GM23338 (cell line): Measurements from ENCODE around the gene TTBK1. TPM values are rescaled to one million over a fixed set of nuclear protein-coding genes. Genes with fewer than 3 reads are reported as not detected.
A peak's percentile ranks its signal among the peaks of the same experiment; 100 is the strongest.

ENCODE experiments used
- ATAC-seq: fragments of 200-7000 bp; cut with Tn5 transposase; 3 replicates; pipeline ENCODE4 v1.9.1; 2020
- DNase-seq: peaks from one replicate; pipeline ENCODE4 v3.0.0-alpha.2; 2015; ENCODE audit warnings: low spot score
- H2AFZ ChIP-seq: fragments of 200-600 bp; sonication (generic); 2 replicates; pipeline ENCODE4 v1.8.0; 2016; ENCODE audit warnings: antibody characterized with exemption, mild to moderate bottlenecking, moderate library complexity
- H3F3A ChIP-seq: fragments of 200-600 bp; sonication (generic); replicated peaks from 2 replicates; pipeline ENCODE4 v1.8.0; 2017; ENCODE audit warnings: antibody characterized with exemption, mixed run types, low read depth
- H3K27ac ChIP-seq: fragments of 200-600 bp; sonication (generic); 2 replicates; pipeline ENCODE4 v1.6.1; 2016; ENCODE audit warnings: low read depth
- H3K27me3 ChIP-seq: fragments of 200-600 bp; sonication (generic); 2 replicates; pipeline ENCODE4 v1.8.0; 2016; ENCODE audit warnings: mild to moderate bottlenecking, mixed run types, moderate library complexity; ENCODE audit not compliant: insufficient read depth
- H3K36me3 ChIP-seq: fragments of 200-600 bp; sonication (generic); 2 replicates; pipeline ENCODE4 v1.8.0; 2016; ENCODE audit warnings: mild to moderate bottlenecking; ENCODE audit not compliant: insufficient read depth
- H3K4me1 ChIP-seq: fragments of 200-600 bp; sonication (generic); 2 replicates; pipeline ENCODE4 v1.8.0; 2016; ENCODE audit warnings: mild to moderate bottlenecking, moderate library complexity; ENCODE audit not compliant: insufficient read depth
- H3K4me2 ChIP-seq: fragments of 200-600 bp; sonication (generic); 2 replicates; pipeline ENCODE4 v1.7.1; 2017; ENCODE audit warnings: mixed run types
- H3K4me3 ChIP-seq: fragments of 200-600 bp; sonication (generic); 2 replicates; pipeline ENCODE4 v1.6.1; 2016; ENCODE audit warnings: mixed run types
- H3K79me2 ChIP-seq: fragments of 200-600 bp; sonication (generic); replicated peaks from 2 replicates; pipeline ENCODE4 v1.8.0; 2017; ENCODE audit warnings: mild to moderate bottlenecking; ENCODE audit not compliant: insufficient read depth
- H3K9me2 ChIP-seq: fragments of 200-600 bp; sonication (generic); 2 replicates; pipeline ENCODE4 v1.8.0; 2017; ENCODE audit not compliant: insufficient read depth
- H4K20me1 ChIP-seq: fragments of 200-600 bp; sonication (generic); replicated peaks from 2 replicates; pipeline ENCODE4 v1.8.0; 2017; ENCODE audit warnings: mild to moderate bottlenecking; ENCODE audit not compliant: insufficient read depth
- H3K27ac Mint-ChIP-seq: 2 replicates; pipeline ENCODE4 v1.8.0; 2020; ENCODE audit warnings: inconsistent platforms, mild to moderate bottlenecking, moderate library complexity, mixed read lengths
- H3K27me3 Mint-ChIP-seq: 3 replicates; pipeline ENCODE4 v1.8.0; 2022; ENCODE audit warnings: low read depth, mild to moderate bottlenecking, moderate library complexity, mixed read lengths, inconsistent platforms; ENCODE audit not compliant: insufficient read depth, poor library complexity
- H3K36me3 Mint-ChIP-seq: 3 replicates; pipeline ENCODE4 v1.8.0; 2021; ENCODE audit warnings: low read depth, mild to moderate bottlenecking, inconsistent platforms, moderate library complexity, mixed read lengths
- H3K4me1 Mint-ChIP-seq: 3 replicates; pipeline ENCODE4 v1.8.0; 2020; ENCODE audit warnings: mild to moderate bottlenecking, inconsistent platforms, mixed read lengths
- H3K4me3 Mint-ChIP-seq: 3 replicates; pipeline ENCODE4 v1.8.0; 2021; ENCODE audit warnings: moderate library complexity, mild to moderate bottlenecking, inconsistent platforms, mixed read lengths
- H3K9me3 Mint-ChIP-seq: 3 replicates; pipeline ENCODE4 v1.8.0; 2020; ENCODE audit warnings: moderate library complexity, mild to moderate bottlenecking, inconsistent platforms, mixed read lengths
- CREB1 ChIP-seq: fragments of 250-450 bp; sonication (Bioruptor Pico); IDR thresholded peaks from 2 replicates; pipeline ENCODE4 v1.5.0; 2020; ENCODE audit warnings: low read depth, mild to moderate bottlenecking, moderate library complexity
- EZH2 ChIP-seq: fragments of 200-600 bp; sonication (generic); IDR thresholded peaks from one replicate; pipeline ENCODE4 v1.8.0; 2017; ENCODE audit warnings: antibody characterized with exemption, mild to moderate bottlenecking, low read depth; ENCODE audit not compliant: unreplicated experiment
- EZH2phosphoT487 ChIP-seq: fragments of 200-600 bp; sonication (generic); IDR thresholded peaks from one replicate; pipeline ENCODE4 v1.8.1; 2018; ENCODE audit warnings: antibody characterized with exemption; ENCODE audit not compliant: unreplicated experiment
- JUNB ChIP-seq: IDR thresholded peaks from one replicate; pipeline ENCODE4 v1.6.1; 2016; ENCODE audit warnings: antibody characterized with exemption; ENCODE audit not compliant: unreplicated experiment
- NANOG ChIP-seq: IDR thresholded peaks from 2 replicates; pipeline ENCODE4 v1.6.1; 2016; ENCODE audit warnings: antibody characterized with exemption, borderline replicate concordance
- POLR2AphosphoS5 ChIP-seq: IDR thresholded peaks from 2 replicates; pipeline ENCODE4 v1.6.1; 2016; ENCODE audit warnings: antibody characterized with exemption, low read depth
- REST ChIP-seq: IDR thresholded peaks from one replicate; pipeline ENCODE4 v1.6.1; 2018; ENCODE audit warnings: antibody characterized with exemption; ENCODE audit not compliant: unreplicated experiment
- STAT1 ChIP-seq: IDR thresholded peaks from one replicate; pipeline ENCODE4 v1.6.1; 2016; ENCODE audit warnings: antibody characterized with exemption; ENCODE audit not compliant: unreplicated experiment
- ZNF114 ChIP-seq: fragments of 250-450 bp; sonication (Bioruptor Pico); IDR thresholded peaks from 2 replicates; pipeline ENCODE4 v1.5.0; 2020; ENCODE audit warnings: mild to moderate bottlenecking, moderate library complexity
- ZNF331 ChIP-seq: fragments of 250-450 bp; sonication (Bioruptor Pico); IDR thresholded peaks from 2 replicates; pipeline ENCODE4 v1.5.0; 2020; ENCODE audit warnings: low read depth, mild to moderate bottlenecking, moderate library complexity
- polyA plus RNA-seq: library from polyadenylated mRNA; unstranded; fragments of >200 nt; fragmentation: Nextera tagmentation; extraction: Ambion mirVana; gene quantifications from 2 replicates; pipeline ENCODE4 v1.2.1, GENCODE V29; 2016
- total RNA-seq: library from RNA; depleted of rRNA; stranded (reverse); fragments of >200 nt; shearing (Covaris generic); gene quantifications from 2 replicates; pipeline ENCODE4 v1.2.3, GENCODE V29; 2014
- TF ChIP-seq, protein P1 (sequence below): fragments of 250-450 bp; sonication (Bioruptor Pico); IDR thresholded peaks from 2 replicates; pipeline ENCODE4 v1.5.0; 2020; ENCODE audit warnings: mild to moderate bottlenecking, moderate library complexity
- TF ChIP-seq, protein P2 (sequence below): IDR thresholded peaks from 2 replicates; pipeline ENCODE4 v1.6.1; 2016; ENCODE audit warnings: antibody characterized with exemption
- TF ChIP-seq, protein P3 (sequence below), 2 experiments: fragments of 200-600 bp in 1 of 2; sonication (generic) in 1 of 2; conservative IDR thresholded peaks; 2 replicates each; pipeline versions ENCODE4 v1.5.1 to v1.6.1; 2016 to 2017; ENCODE audit warnings: antibody characterized with exemption in 2 of 2, low read depth in 2 of 2, mild to moderate bottlenecking in 2 of 2, moderate library complexity in 1 of 2

Gene TTBK1
- total and polyA plus RNA-seq, 2 experiments from 2014 or later = 0.29 to 1.1 TPM

DNA sequence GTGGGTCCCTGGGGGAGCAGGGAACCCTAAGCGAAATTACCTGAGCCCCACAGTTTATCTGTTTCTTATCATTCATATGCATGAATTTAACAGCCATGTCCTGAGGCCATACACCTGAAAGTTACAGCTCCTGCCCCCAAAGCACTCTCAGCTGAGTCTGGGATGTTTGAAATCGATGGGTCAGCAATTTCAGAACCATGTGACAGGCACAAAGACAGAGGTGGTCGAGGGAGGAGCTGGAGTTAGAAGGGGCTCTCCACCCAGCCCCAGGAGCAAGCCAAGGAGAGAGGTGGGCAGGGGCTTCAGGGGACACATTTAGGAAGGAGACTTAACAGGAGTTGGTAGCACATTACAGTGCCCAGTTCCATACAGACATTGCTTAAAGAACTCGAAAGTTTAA, 14.9 kb downstream of the TTBK1 start:
- no peaks in the 10 kb centered on the region for H3K27me3 ChIP-seq
- Mint-ChIP-seq H3K36me3 (no peaks in the 10 kb centered on the region), H3K4me3 (no peak overlapping the region), H3K27ac (no peak overlapping the region), H3K9me3 (no peaks in the 10 kb centered on the region; the same call in 2 of the 3 replicates), H3K4me1 (peaks cover 10% of the 10 kb centered on the region; the same call in 2 of the 3 replicates), H3K27me3 (peaks cover 16% of the 10 kb centered on the region)
- H3K9me2 ChIP-seq = no peaks in the 10 kb centered on the region
- ATAC-seq (no peak), DNase-seq (no peak)
- no peaks in the 10 kb centered on the region for H4K20me1 ChIP-seq
- no peaks in the 10 kb centered on the region for H3K79me2 ChIP-seq
- H3K36me3 ChIP-seq = no peaks in the 10 kb centered on the region
- peak overlapping the region; percentile 85 for H2AFZ ChIP-seq
- H3K4me3 ChIP-seq = no peak overlapping the region
- no peaks in the 10 kb centered on the region for H3F3A ChIP-seq
- TF ChIP-seq, protein P1, sequence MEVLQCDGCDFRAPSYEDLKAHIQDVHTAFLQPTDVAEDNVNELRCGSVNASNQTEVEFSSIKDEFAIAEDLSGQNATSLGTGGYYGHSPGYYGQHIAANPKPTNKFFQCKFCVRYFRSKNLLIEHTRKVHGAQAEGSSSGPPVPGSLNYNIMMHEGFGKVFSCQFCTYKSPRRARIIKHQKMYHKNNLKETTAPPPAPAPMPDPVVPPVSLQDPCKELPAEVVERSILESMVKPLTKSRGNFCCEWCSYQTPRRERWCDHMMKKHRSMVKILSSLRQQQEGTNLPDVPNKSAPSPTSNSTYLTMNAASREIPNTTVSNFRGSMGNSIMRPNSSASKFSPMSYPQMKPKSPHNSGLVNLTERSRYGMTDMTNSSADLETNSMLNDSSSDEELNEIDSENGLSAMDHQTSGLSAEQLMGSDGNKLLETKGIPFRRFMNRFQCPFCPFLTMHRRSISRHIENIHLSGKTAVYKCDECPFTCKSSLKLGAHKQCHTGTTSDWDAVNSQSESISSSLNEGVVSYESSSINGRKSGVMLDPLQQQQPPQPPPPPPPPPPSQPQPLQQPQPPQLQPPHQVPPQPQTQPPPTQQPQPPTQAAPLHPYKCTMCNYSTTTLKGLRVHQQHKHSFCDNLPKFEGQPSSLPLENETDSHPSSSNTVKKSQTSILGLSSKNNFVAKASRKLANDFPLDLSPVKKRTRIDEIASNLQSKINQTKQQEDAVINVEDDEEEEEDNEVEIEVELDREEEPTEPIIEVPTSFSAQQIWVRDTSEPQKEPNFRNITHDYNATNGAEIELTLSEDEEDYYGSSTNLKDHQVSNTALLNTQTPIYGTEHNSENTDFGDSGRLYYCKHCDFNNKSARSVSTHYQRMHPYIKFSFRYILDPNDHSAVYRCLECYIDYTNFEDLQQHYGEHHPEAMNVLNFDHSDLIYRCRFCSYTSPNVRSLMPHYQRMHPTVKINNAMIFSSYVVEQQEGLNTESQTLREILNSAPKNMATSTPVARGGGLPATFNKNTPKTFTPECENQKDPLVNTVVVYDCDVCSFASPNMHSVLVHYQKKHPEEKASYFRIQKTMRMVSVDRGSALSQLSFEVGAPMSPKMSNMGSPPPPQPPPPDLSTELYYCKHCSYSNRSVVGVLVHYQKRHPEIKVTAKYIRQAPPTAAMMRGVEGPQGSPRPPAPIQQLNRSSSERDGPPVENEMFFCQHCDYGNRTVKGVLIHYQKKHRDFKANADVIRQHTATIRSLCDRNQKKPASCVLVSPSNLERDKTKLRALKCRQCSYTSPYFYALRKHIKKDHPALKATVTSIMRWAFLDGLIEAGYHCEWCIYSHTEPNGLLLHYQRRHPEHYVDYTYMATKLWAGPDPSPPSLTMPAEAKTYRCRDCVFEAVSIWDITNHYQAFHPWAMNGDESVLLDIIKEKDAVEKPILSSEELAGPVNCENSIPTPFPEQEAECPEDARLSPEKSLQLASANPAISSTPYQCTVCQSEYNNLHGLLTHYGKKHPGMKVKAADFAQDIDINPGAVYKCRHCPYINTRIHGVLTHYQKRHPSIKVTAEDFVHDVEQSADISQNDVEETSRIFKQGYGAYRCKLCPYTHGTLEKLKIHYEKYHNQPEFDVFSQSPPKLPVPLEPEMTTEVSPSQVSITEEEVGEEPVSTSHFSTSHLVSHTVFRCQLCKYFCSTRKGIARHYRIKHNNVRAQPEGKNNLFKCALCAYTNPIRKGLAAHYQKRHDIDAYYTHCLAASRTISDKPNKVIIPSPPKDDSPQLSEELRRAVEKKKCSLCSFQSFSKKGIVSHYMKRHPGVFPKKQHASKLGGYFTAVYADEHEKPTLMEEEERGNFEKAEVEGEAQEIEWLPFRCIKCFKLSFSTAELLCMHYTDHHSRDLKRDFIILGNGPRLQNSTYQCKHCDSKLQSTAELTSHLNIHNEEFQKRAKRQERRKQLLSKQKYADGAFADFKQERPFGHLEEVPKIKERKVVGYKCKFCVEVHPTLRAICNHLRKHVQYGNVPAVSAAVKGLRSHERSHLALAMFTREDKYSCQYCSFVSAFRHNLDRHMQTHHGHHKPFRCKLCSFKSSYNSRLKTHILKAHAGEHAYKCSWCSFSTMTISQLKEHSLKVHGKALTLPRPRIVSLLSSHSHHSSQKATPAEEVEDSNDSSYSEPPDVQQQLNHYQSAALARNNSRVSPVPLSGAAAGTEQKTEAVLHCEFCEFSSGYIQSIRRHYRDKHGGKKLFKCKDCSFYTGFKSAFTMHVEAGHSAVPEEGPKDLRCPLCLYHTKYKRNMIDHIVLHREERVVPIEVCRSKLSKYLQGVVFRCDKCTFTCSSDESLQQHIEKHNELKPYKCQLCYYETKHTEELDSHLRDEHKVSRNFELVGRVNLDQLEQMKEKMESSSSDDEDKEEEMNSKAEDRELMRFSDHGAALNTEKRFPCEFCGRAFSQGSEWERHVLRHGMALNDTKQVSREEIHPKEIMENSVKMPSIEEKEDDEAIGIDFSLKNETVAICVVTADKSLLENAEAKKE (CRISPR knock-in tag) = no peak
- TF ChIP-seq STAT1 (no peak), ZNF331 (CRISPR knock-in tag) (no peak), JUNB (no peak), ZNF114 (no peak), REST (no peak), NANOG (no peak), CREB1 (no peak), EZH2phosphoT487 (no peak), POLR2AphosphoS5 (no peak), EZH2 (no peak)
- TF ChIP-seq, protein P2, sequence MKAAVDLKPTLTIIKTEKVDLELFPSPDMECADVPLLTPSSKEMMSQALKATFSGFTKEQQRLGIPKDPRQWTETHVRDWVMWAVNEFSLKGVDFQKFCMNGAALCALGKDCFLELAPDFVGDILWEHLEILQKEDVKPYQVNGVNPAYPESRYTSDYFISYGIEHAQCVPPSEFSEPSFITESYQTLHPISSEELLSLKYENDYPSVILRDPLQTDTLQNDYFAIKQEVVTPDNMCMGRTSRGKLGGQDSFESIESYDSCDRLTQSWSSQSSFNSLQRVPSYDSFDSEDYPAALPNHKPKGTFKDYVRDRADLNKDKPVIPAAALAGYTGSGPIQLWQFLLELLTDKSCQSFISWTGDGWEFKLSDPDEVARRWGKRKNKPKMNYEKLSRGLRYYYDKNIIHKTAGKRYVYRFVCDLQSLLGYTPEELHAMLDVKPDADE = no peak
- TF ChIP-seq, protein P3, sequence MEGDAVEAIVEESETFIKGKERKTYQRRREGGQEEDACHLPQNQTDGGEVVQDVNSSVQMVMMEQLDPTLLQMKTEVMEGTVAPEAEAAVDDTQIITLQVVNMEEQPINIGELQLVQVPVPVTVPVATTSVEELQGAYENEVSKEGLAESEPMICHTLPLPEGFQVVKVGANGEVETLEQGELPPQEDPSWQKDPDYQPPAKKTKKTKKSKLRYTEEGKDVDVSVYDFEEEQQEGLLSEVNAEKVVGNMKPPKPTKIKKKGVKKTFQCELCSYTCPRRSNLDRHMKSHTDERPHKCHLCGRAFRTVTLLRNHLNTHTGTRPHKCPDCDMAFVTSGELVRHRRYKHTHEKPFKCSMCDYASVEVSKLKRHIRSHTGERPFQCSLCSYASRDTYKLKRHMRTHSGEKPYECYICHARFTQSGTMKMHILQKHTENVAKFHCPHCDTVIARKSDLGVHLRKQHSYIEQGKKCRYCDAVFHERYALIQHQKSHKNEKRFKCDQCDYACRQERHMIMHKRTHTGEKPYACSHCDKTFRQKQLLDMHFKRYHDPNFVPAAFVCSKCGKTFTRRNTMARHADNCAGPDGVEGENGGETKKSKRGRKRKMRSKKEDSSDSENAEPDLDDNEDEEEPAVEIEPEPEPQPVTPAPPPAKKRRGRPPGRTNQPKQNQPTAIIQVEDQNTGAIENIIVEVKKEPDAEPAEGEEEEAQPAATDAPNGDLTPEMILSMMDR (conservative IDR thresholded peaks at IDR 0.05; ENCODE audit: low read depth in 2 of 2) = no peak
- H3K4me2 ChIP-seq = no peak overlapping the region
- no peaks in the 10 kb centered on the region for H3K4me1 ChIP-seq
- H3K27ac ChIP-seq = no peak overlapping the region
